ENCODE results near the gene RGS7. TPM values are rescaled to one million over a fixed set of nuclear protein-coding genes. Genes with fewer than 3 reads are reported as not detected.

RGS7 gene
- total RNA-seq, 2 experiments from 2014 or later, result not detected

- intact Hi-C loops (cut with DNase I, micrococcal nuclease), result no loop called here
- ChIA-PET POLR2A (no interaction called here), CTCF (interaction anchor here (1.2 kb wide), 1 partner anchor 9 kb away, joined by 3 read pairs; no protein-coding TSS in a partner anchor)
- Mint-ChIP-seq H3K36me3 (ENCODE audit: low read depth) (no peaks in the 10 kb centered on the region), H3K9me3 (peaks cover 15% of the 10 kb centered on the region), H3K4me3 (no peak overlapping the region), H3K4me1 (ENCODE audit: low read depth) (no peaks in the 10 kb centered on the region), H3K27ac (no peak overlapping the region), H3K27me3 (no peaks in the 10 kb centered on the region)
- Histone ChIP-seq H3K27me3 (ENCODE audit: control insufficient read depth in 1 of 2, insufficient read depth in 2 of 2, low read length in 2 of 2) (no peaks in the 10 kb centered on the region), H3K27ac (ENCODE audit: low read depth in 1 of 2, low read length in 2 of 2) (no peak overlapping the region), H3K4me1 (ENCODE audit: insufficient read depth, low read length) (no peaks in the 10 kb centered on the region), H3K4me3 (ENCODE audit: low read length) (no peak overlapping the region), H3K36me3 (ENCODE audit: insufficient read depth, low read length) (no peaks in the 10 kb centered on the region), H3K9me3 (ENCODE audit: control insufficient read depth in 1 of 2, insufficient read depth in 1 of 2, low read length in 2 of 2) (no peaks in the 10 kb centered on the region)
- DNase-seq, result no peak
- no peak for ATAC-seq (ENCODE audit: poor library complexity)
- TF ChIP-seq CTCF (IDR thresholded peaks at IDR 0.05), result no peak
Measured at GRCh38 chr1:240970253-240970652, 386.8 kb downstream of the RGS7 start.

- H3K4me1 ChIP-seq (ENCODE audit: insufficient read depth, low read length), result no peaks in the 10 kb centered on the region
- peaks cover 11% of the 10 kb centered on the region for H3K9me3 Mint-ChIP-seq
- H3K27me3 Mint-ChIP-seq, result no peaks in the 10 kb centered on the region
- no peaks in the 10 kb centered on the region for H3K27me3 ChIP-seq (ENCODE audit: control insufficient read depth in 1 of 2, insufficient read depth in 2 of 2, low read length in 2 of 2)
- ChIA-PET POLR2A (no interaction called here), CTCF (interaction anchor here (1.1 to 1.2 kb wide), 2 partner anchors 8 to 12 kb away, joined by 3 read pairs; no protein-coding TSS in a partner anchor)
- no peaks in the 10 kb centered on the region for H3K4me1 Mint-ChIP-seq (ENCODE audit: low read depth)
- H3K9me3 ChIP-seq (ENCODE audit: control insufficient read depth in 1 of 2, insufficient read depth in 1 of 2, low read length in 2 of 2), result no peaks in the 10 kb centered on the region
- no peak for ATAC-seq (ENCODE audit: poor library complexity)
- no peak for TF ChIP-seq CTCF (IDR thresholded peaks at IDR 0.05)
- H3K27ac Mint-ChIP-seq, result no peak overlapping the region
- H3K4me3 Mint-ChIP-seq, result no peak overlapping the region
- intact Hi-C loops (cut with DNase I, micrococcal nuclease), result no loop called here
- DNase-seq, result no peak
- no peaks in the 10 kb centered on the region for H3K36me3 ChIP-seq (ENCODE audit: insufficient read depth, low read length)
- H3K4me3 ChIP-seq (ENCODE audit: low read length), result no peak overlapping the region
- H3K36me3 Mint-ChIP-seq (ENCODE audit: low read depth), result no peaks in the 10 kb centered on the region
- no peak overlapping the region for H3K27ac ChIP-seq (ENCODE audit: low read depth in 1 of 2, low read length in 2 of 2)
Measured at GRCh38 chr1:240968864-240969263, 388.1 kb downstream of the RGS7 start.

- intact Hi-C loops (cut with DNase I, micrococcal nuclease), result no loop called here
- Histone ChIP-seq H3K36me3 (ENCODE audit: insufficient read depth, low read length) (no peaks in the 10 kb centered on the region), H3K4me1 (ENCODE audit: insufficient read depth, low read length) (no peaks in the 10 kb centered on the region), H3K27me3 (ENCODE audit: control insufficient read depth in 1 of 2, insufficient read depth in 2 of 2, low read length in 2 of 2) (no peaks in the 10 kb centered on the region), H3K9me3 (ENCODE audit: control insufficient read depth in 1 of 2, insufficient read depth in 1 of 2, low read length in 2 of 2) (no peaks in the 10 kb centered on the region), H3K4me3 (ENCODE audit: low read length) (no peak overlapping the region), H3K27ac (ENCODE audit: low read depth in 1 of 2, low read length in 2 of 2) (no peak overlapping the region)
- Mint-ChIP-seq H3K27ac (no peak overlapping the region), H3K9me3 (peaks cover 11% of the 10 kb centered on the region), H3K4me3 (no peak overlapping the region), H3K36me3 (ENCODE audit: low read depth) (no peaks in the 10 kb centered on the region), H3K27me3 (no peaks in the 10 kb centered on the region), H3K4me1 (ENCODE audit: low read depth) (no peaks in the 10 kb centered on the region)
- CTCF ChIA-PET, result no interaction called here
- no peak for ATAC-seq (ENCODE audit: poor library complexity)
- DNase-seq, result no peak
- no peak for TF ChIP-seq CTCF (IDR thresholded peaks at IDR 0.05)
- POLR2A ChIA-PET, result no interaction called here
Measured at GRCh38 chr1:240967070-240967724, 389.8 kb downstream of the RGS7 start.
